Upper lobe of left lung (tissue), 4 donors: ENCODE data around the gene LRBA.
"Not testable (repeated sequence)": the region's sequence is repeated elsewhere in the genome, so short reads cannot be mapped to it uniquely, and the experiment has no call there.

Source experiments
- CTCF ChIP-seq, 6 experiments: fragments of 450-650 bp in 4 of 6; fragments of 200-600 bp in 2 of 6; sonication (generic) in 2 of 6; IDR thresholded peaks; one replicate each; pipeline ENCODE4 v1.5.1; 2016 to 2019; ENCODE audit warnings: antibody characterized with exemption in 6 of 6
- POLR2A ChIP-seq, 4 donors: fragments of 450-650 bp; IDR thresholded peaks; one replicate each; pipeline ENCODE4 v1.5.1; 2016 to 2017; ENCODE audit warnings: antibody characterized with exemption in 4 of 4, mild to moderate bottlenecking in 2 of 4
- POLR2AphosphoS5 ChIP-seq, 2 donors: sonication (generic); formaldehyde crosslinking; IDR thresholded peaks; one replicate each; pipeline ENCODE4 v1.5.1; 2017; ENCODE audit warnings: antibody characterized with exemption in 2 of 2

GRCh38 chr4:150921486-150921885 lies 93.6 kb downstream of the LRBA start:
- not testable (repeated sequence) for TF ChIP-seq CTCF, POLR2A, POLR2AphosphoS5 (IDR thresholded peaks at IDR 0.05)
